H9 (cell line): ENCODE measurements around the gene MARS1. TPM values are rescaled to one million over a fixed set of nuclear protein-coding genes. Genes with fewer than 3 reads are reported as not detected.

Source experiments
- DNase-seq: peaks from one replicate; pipeline ENCODE4 v3.0.0-alpha.2; 2017
- H2AFZ ChIP-seq: one replicate; pipeline ENCODE4 v1.6.1; 2013; ENCODE audit warnings: mild to moderate bottlenecking, low read length, control low read depth, moderate library complexity
- H2AK5ac ChIP-seq: 2 replicates; pipeline ENCODE4 v1.6.1; 2013; ENCODE audit warnings: low read length, control low read depth, mixed read lengths; ENCODE audit not compliant: insufficient read length
- H2BK120ac ChIP-seq: one replicate; pipeline ENCODE4 v1.6.1; 2013; ENCODE audit warnings: low read depth, mild to moderate bottlenecking, low read length, control low read depth, inconsistent platforms; ENCODE audit not compliant: poor library complexity, severe bottlenecking
- H2BK12ac ChIP-seq: 2 replicates; pipeline ENCODE4 v1.6.1; 2013; ENCODE audit warnings: low read length, control low read depth, mixed read lengths, low read depth; ENCODE audit not compliant: insufficient read length
- H2BK15ac ChIP-seq: 2 replicates; pipeline ENCODE4 v1.6.1; 2013; ENCODE audit warnings: low read depth, low read length, control low read depth
- H2BK20ac ChIP-seq: one replicate; pipeline ENCODE4 v1.6.1; 2013; ENCODE audit warnings: low read depth, mild to moderate bottlenecking, low read length, control low read depth, inconsistent platforms; ENCODE audit not compliant: poor library complexity, severe bottlenecking
- H2BK5ac ChIP-seq: 2 replicates; pipeline ENCODE4 v1.6.1; 2013; ENCODE audit warnings: low read length, control low read depth, mixed read lengths; ENCODE audit not compliant: insufficient read length
- H3K14ac ChIP-seq: 2 replicates; pipeline ENCODE4 v1.6.1; 2013; ENCODE audit warnings: low read length, control low read depth; ENCODE audit not compliant: insufficient read depth
- H3K18ac ChIP-seq: 2 replicates; pipeline ENCODE4 v1.6.1; 2013; ENCODE audit warnings: low read depth, mild to moderate bottlenecking, mixed read lengths, low read length, control low read depth; ENCODE audit not compliant: insufficient read length
- H3K23ac ChIP-seq: 2 replicates; pipeline ENCODE4 v1.6.1; 2013; ENCODE audit warnings: low read length, control low read depth, mixed read lengths, low read depth; ENCODE audit not compliant: insufficient read length
- H3K23me2 ChIP-seq: 2 replicates; pipeline ENCODE4 v1.6.1; 2013; ENCODE audit warnings: low read depth, mild to moderate bottlenecking, mixed read lengths, low read length, control low read depth; ENCODE audit not compliant: insufficient read length, poor library complexity, severe bottlenecking
- H3K27ac ChIP-seq: 2 replicates; pipeline ENCODE4 v1.5.1; 2013; ENCODE audit warnings: low read length, control low read depth, mixed read lengths, low read depth; ENCODE audit not compliant: insufficient read length
- H3K27me3 ChIP-seq: 2 replicates; pipeline ENCODE4 v1.6.1; 2013; ENCODE audit warnings: low read length, control low read depth, inconsistent platforms; ENCODE audit not compliant: insufficient read depth
- H3K4ac ChIP-seq: 2 replicates; pipeline ENCODE4 v1.6.1; 2013; ENCODE audit warnings: low read depth, mild to moderate bottlenecking, control low read depth, inconsistent platforms, low read length, moderate library complexity
- H3K4me1 ChIP-seq: 2 replicates; pipeline ENCODE4 v1.6.1; 2013; ENCODE audit warnings: low read length, control low read depth, inconsistent platforms; ENCODE audit not compliant: insufficient read depth
- H3K4me2 ChIP-seq: 2 replicates; pipeline ENCODE4 v1.6.1; 2013; ENCODE audit warnings: low read length, control low read depth, mixed read lengths; ENCODE audit not compliant: insufficient read length, insufficient read depth
- H3K56ac ChIP-seq: 2 replicates; pipeline ENCODE4 v1.6.1; 2013; ENCODE audit warnings: low read depth, mild to moderate bottlenecking, mixed read lengths, low read length, control low read depth; ENCODE audit not compliant: insufficient read length
- H3K79me1 ChIP-seq: 2 replicates; pipeline ENCODE4 v1.6.1; 2013; ENCODE audit warnings: low read depth, mild to moderate bottlenecking, moderate library complexity, low read length, control low read depth, inconsistent platforms; ENCODE audit not compliant: insufficient read depth, poor library complexity, severe bottlenecking
- H3K79me2 ChIP-seq: 2 replicates; pipeline ENCODE4 v1.6.1; 2013; ENCODE audit warnings: low read length, control low read depth, inconsistent platforms; ENCODE audit not compliant: insufficient read depth
- H3K9ac ChIP-seq: 2 replicates; pipeline ENCODE4 v1.6.1; 2013; ENCODE audit warnings: low read length, control low read depth, mixed read lengths; ENCODE audit not compliant: insufficient read length; ENCODE audit errors: extremely low read depth
- H3K9me3 ChIP-seq: one replicate; pipeline ENCODE4 v1.6.1; 2013; ENCODE audit warnings: low read depth, low read length, inconsistent platforms; ENCODE audit not compliant: control insufficient read depth
- H3T11ph ChIP-seq: one replicate; pipeline ENCODE4 v1.6.1; 2013; ENCODE audit warnings: mild to moderate bottlenecking, low read length, control low read depth, inconsistent platforms
- H4K20me1 ChIP-seq: one replicate; pipeline ENCODE4 v1.6.1; 2013; ENCODE audit not compliant: control insufficient read depth, insufficient read length, insufficient read depth
- H4K5ac ChIP-seq: 2 replicates; pipeline ENCODE4 v1.6.1; 2013; ENCODE audit warnings: low read depth, mild to moderate bottlenecking, mixed read lengths, low read length, control low read depth; ENCODE audit not compliant: insufficient read length
- H4K8ac ChIP-seq: replicated peaks from 2 replicates; pipeline ENCODE4 v1.6.1; 2013; ENCODE audit warnings: low read length, control low read depth, mixed read lengths, low read depth; ENCODE audit not compliant: insufficient read length
- H4K91ac ChIP-seq: 2 replicates; pipeline ENCODE4 v1.6.1; 2013; ENCODE audit warnings: low read depth, mild to moderate bottlenecking, moderate library complexity, mixed read lengths, low read length, control low read depth; ENCODE audit not compliant: insufficient read length
- H3K27ac Mint-ChIP-seq, 3 experiments: 2 replicates in 2 of 3; 3 replicates in 1 of 3; pipeline ENCODE4 v1.8.0; 2020 to 2021; ENCODE audit warnings: mixed read lengths in 3 of 3, mild to moderate bottlenecking in 1 of 3, moderate library complexity in 1 of 3
- H3K27me3 Mint-ChIP-seq: 2 replicates; pipeline ENCODE4 v1.8.0; 2021; ENCODE audit warnings: low read depth, mild to moderate bottlenecking, moderate library complexity, mixed read lengths
- H3K36me3 Mint-ChIP-seq, 3 experiments: 2 replicates in 2 of 3; 3 replicates in 1 of 3; pipeline ENCODE4 v1.8.0; 2020 to 2021; ENCODE audit warnings: low read depth in 3 of 3, mixed read lengths in 3 of 3; ENCODE audit not compliant: insufficient read depth in 1 of 3
- H3K4me1 Mint-ChIP-seq, 2 experiments: 2 replicates each; pipeline ENCODE4 v1.8.0; 2020; ENCODE audit warnings: mixed read lengths in 2 of 2
- H3K4me3 Mint-ChIP-seq, 2 experiments: 2 replicates in 1 of 2; 3 replicates in 1 of 2; pipeline ENCODE4 v1.8.0; 2020 to 2021; ENCODE audit warnings: mild to moderate bottlenecking in 2 of 2, mixed read lengths in 2 of 2, moderate library complexity in 1 of 2
- H3K9me3 Mint-ChIP-seq, 2 experiments: 2 replicates in 1 of 2; 3 replicates in 1 of 2; pipeline ENCODE4 v1.8.0; 2020; ENCODE audit warnings: mild to moderate bottlenecking in 2 of 2, mixed read lengths in 2 of 2, moderate library complexity in 1 of 2
- WGBS: extraction: QIAGEN DNeasy Blood & Tissue Kit; methylation state at CpG from one replicate; pipeline ENCODE4 v1.1.7; 2013; ENCODE audit warnings: missing lambda C conversion rate, low lambda C conversion rate, mixed read lengths; ENCODE audit not compliant: insufficient read length; ENCODE audit errors: extremely low coverage; 5-methylcytosine and 5-hydroxymethylcytosine counted together
- total RNA-seq: library from RNA; stranded (reverse); gene quantifications from 2 replicates; pipeline ENCODE4 v1.2.1, GENCODE V29; 2021
- TF ChIP-seq, protein P1 (sequence below): fragments of 200-600 bp; sonication (generic); conservative IDR thresholded peaks from 3 replicates; pipeline ENCODE4 v1.8.0; 2021; ENCODE audit warnings: antibody characterized with exemption, mild to moderate bottlenecking

The MARS1 gene
- total RNA-seq, 1 experiment from 2014 or later: 368 TPM

DNA sequence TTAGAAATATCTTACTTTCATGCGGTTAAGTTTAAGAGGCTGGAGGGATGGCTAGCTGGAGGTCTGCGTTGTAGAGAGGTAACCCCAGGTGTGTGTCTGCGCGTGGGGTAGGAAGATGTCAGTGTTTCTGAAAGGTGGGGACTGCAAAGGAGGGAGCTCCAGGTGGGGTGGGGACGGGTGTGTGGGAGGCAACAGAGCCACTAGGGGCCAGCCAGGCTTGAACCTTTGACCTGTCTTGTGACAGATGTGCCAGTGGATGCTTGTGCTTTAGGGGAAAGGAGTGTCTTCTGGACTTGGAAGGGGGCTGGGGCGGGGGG is 27.4 kb upstream of the MARS1 start:
- H2AK5ac ChIP-seq: no peak overlapping the region
- peaks cover 30% of the 10 kb centered on the region for H3K23me2 ChIP-seq
- H3K9ac ChIP-seq: no peak overlapping the region
- no peak overlapping the region for H4K91ac ChIP-seq
- Mint-ChIP-seq H3K4me3 (peak overlapping the region; percentile 91 to 99), H3K9me3 (no peaks in the 10 kb centered on the region), H3K27ac (peak overlapping the region; percentile 68 to 86 (median 74)), H3K36me3 (peaks cover 0 to 14% (median 8%) of the 10 kb centered on the region in 3 experiments; a peak in 6 of 7 replicates), H3K4me1 (peaks cover 37 to 41% of the 10 kb centered on the region in 2 experiments), H3K27me3 (peaks cover 27% of the 10 kb centered on the region)
- H3K18ac ChIP-seq: no peak overlapping the region
- no peak overlapping the region for H2BK12ac ChIP-seq
- H3K79me1 ChIP-seq: no peaks in the 10 kb centered on the region
- no peak overlapping the region for H3K23ac ChIP-seq
- H3K4me1 ChIP-seq: no peaks in the 10 kb centered on the region
- TF ChIP-seq, protein P1, sequence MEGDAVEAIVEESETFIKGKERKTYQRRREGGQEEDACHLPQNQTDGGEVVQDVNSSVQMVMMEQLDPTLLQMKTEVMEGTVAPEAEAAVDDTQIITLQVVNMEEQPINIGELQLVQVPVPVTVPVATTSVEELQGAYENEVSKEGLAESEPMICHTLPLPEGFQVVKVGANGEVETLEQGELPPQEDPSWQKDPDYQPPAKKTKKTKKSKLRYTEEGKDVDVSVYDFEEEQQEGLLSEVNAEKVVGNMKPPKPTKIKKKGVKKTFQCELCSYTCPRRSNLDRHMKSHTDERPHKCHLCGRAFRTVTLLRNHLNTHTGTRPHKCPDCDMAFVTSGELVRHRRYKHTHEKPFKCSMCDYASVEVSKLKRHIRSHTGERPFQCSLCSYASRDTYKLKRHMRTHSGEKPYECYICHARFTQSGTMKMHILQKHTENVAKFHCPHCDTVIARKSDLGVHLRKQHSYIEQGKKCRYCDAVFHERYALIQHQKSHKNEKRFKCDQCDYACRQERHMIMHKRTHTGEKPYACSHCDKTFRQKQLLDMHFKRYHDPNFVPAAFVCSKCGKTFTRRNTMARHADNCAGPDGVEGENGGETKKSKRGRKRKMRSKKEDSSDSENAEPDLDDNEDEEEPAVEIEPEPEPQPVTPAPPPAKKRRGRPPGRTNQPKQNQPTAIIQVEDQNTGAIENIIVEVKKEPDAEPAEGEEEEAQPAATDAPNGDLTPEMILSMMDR: no peak
- no peak overlapping the region for H2AFZ ChIP-seq
- no CpG with 5 or more reads among the region's 6 CpGs for WGBS
- no peak overlapping the region for H3K56ac ChIP-seq
- H3T11ph ChIP-seq: no peak overlapping the region
- no peaks in the 10 kb centered on the region for H4K20me1 ChIP-seq
- H3K27me3 ChIP-seq: no peaks in the 10 kb centered on the region
- no peak overlapping the region for H3K4ac ChIP-seq
- H2BK15ac ChIP-seq: no peak overlapping the region
- H2BK120ac ChIP-seq: no peak overlapping the region
- H4K5ac ChIP-seq: no peak overlapping the region
- H2BK20ac ChIP-seq: no peak overlapping the region
- H3K4me2 ChIP-seq: peak overlapping the region; percentile 63
- no peaks in the 10 kb centered on the region for H3K9me3 ChIP-seq
- no peak overlapping the region for H3K27ac ChIP-seq
- DNase-seq: no peak
- no peaks in the 10 kb centered on the region for H3K79me2 ChIP-seq
- no peak overlapping the region for H4K8ac ChIP-seq
- H2BK5ac ChIP-seq: no peak overlapping the region
- no peak overlapping the region for H3K14ac ChIP-seq
